GM12864 (cell line): ENCODE data around the gene TRAF3IP3.

Experiments used
- DNase-seq: peaks from one replicate; pipeline ENCODE4 v3.0.0-alpha.2; 2011; ENCODE audit warnings: low read depth
- H3K4me3 ChIP-seq: 2 replicates; pipeline ENCODE4 v1.5.1; 2011; ENCODE audit warnings: mild to moderate bottlenecking, low read depth, low read length, control low read depth
- CTCF ChIP-seq: IDR thresholded peaks from 2 replicates; pipeline ENCODE4 v1.5.1; 2011; ENCODE audit warnings: low read depth, mild to moderate bottlenecking, moderate library complexity, low read length, control low read depth, inconsistent platforms; ENCODE audit errors: missing control alignments

TRAF3IP3 gene

GRCh38 chr1:209733409-209734192 lies 22.3 kb upstream of the TRAF3IP3 start:
- H3K4me3 ChIP-seq, result no peak overlapping the region
- no peak for TF ChIP-seq CTCF
- DNase-seq, result no peak

- no peak for DNase-seq
- no peak for TF ChIP-seq CTCF
- H3K4me3 ChIP-seq, result no peak overlapping the region
Measured at GRCh38 chr1:209736490-209737117, 19.2 kb upstream of the TRAF3IP3 start.

GRCh38 chr1:209737118-209737505 lies 18.7 kb upstream of the TRAF3IP3 start:
- DNase-seq, result no peak
- H3K4me3 ChIP-seq, result no peak overlapping the region
- no peak for TF ChIP-seq CTCF

- no peak for TF ChIP-seq CTCF
- H3K4me3 ChIP-seq, result no peak overlapping the region
- no peak for DNase-seq
Measured at GRCh38 chr1:209738270-209738669, 17.6 kb upstream of the TRAF3IP3 start.

- H3K4me3 ChIP-seq, result no peak overlapping the region
- TF ChIP-seq CTCF, result no peak
- no peak for DNase-seq
Measured at GRCh38 chr1:209741193-209741592, 14.7 kb upstream of the TRAF3IP3 start.

- no peak overlapping the region for H3K4me3 ChIP-seq
- TF ChIP-seq CTCF, result no peak
- DNase-seq, result no peak
Measured at GRCh38 chr1:209741889-209742288, 14.0 kb upstream of the TRAF3IP3 start.
